SK-N-SH treated with all-trans-retinoic acid at 6 μM for 48 hours (cell line): ENCODE results near the gene AK6.

Experiments
- ATAC-seq: fragments of 200-7000 bp; cut with Tn5 transposase; 3 replicates; pipeline ENCODE4 v1.9.1; 2020; ENCODE audit warnings: mild to moderate bottlenecking, moderate library complexity
- ARNTL ChIP-seq: fragments of 450-650 bp; formaldehyde crosslinking; IDR thresholded peaks from 2 replicates; pipeline ENCODE4 v1.5.0; 2020; ENCODE audit warnings: low read depth, mild to moderate bottlenecking, moderate library complexity, borderline replicate concordance
- BACH2 ChIP-seq: fragments of 250-450 bp; sonication (Bioruptor Pico); IDR thresholded peaks from 2 replicates; pipeline ENCODE4 v1.9.0; 2021; ENCODE audit warnings: mild to moderate bottlenecking, borderline replicate concordance
- CSDC2 ChIP-seq: fragments of 250-450 bp; sonication (Bioruptor Pico); IDR thresholded peaks from 2 replicates; pipeline ENCODE4 v1.5.0; 2020; ENCODE audit warnings: mild to moderate bottlenecking, moderate library complexity
- ESRRG ChIP-seq: fragments of 250-450 bp; sonication (Bioruptor Pico); IDR thresholded peaks from 2 replicates; pipeline ENCODE4 v1.6.1; 2021; ENCODE audit warnings: mild to moderate bottlenecking
- GLIS3 ChIP-seq: fragments of 250-450 bp; sonication (Bioruptor Pico); IDR thresholded peaks from 2 replicates; pipeline ENCODE4 v1.5.0; 2020; ENCODE audit warnings: mild to moderate bottlenecking, moderate library complexity
- ISL1 ChIP-seq: fragments of 250-450 bp; sonication (Bioruptor Pico); IDR thresholded peaks from 2 replicates; pipeline ENCODE4 v2.1.2; 2022; ENCODE audit warnings: mild to moderate bottlenecking, moderate library complexity
- OSR1 ChIP-seq: fragments of 250-450 bp; sonication (Bioruptor Pico); IDR thresholded peaks from 2 replicates; pipeline ENCODE4 v1.8.0; 2022; ENCODE audit warnings: moderate library complexity, mild to moderate bottlenecking, inconsistent platforms
- PPARA ChIP-seq: fragments of 250-450 bp; sonication (Bioruptor Pico); IDR thresholded peaks from 2 replicates; pipeline ENCODE4 v1.5.0; 2020; ENCODE audit warnings: mild to moderate bottlenecking, borderline replicate concordance
- RARB ChIP-seq: fragments of 250-450 bp; sonication (Bioruptor Pico); IDR thresholded peaks from 2 replicates; pipeline ENCODE4 v1.8.0; 2021; ENCODE audit warnings: mild to moderate bottlenecking, moderate library complexity
- TOX ChIP-seq: fragments of 250-450 bp; sonication (Bioruptor Pico); IDR thresholded peaks from 2 replicates; pipeline ENCODE4 v1.8.0; 2021; ENCODE audit warnings: mild to moderate bottlenecking, moderate library complexity, borderline replicate concordance
- ZC3H10 ChIP-seq: fragments of 250-450 bp; sonication (Bioruptor Pico); IDR thresholded peaks from 2 replicates; pipeline ENCODE4 v1.5.1; 2021; ENCODE audit warnings: mild to moderate bottlenecking, moderate library complexity
- ZFP3 ChIP-seq: fragments of 250-450 bp; sonication (Bioruptor Pico); IDR thresholded peaks from 2 replicates; pipeline ENCODE4 v1.5.0; 2020; ENCODE audit warnings: mild to moderate bottlenecking, moderate library complexity
- ZFP30 ChIP-seq: fragments of 450-650 bp; formaldehyde crosslinking; IDR thresholded peaks from 2 replicates; pipeline ENCODE4 v1.5.0; 2022; ENCODE audit warnings: mild to moderate bottlenecking, moderate library complexity
- ZNF70 ChIP-seq: fragments of 450-650 bp; formaldehyde crosslinking; IDR thresholded peaks from 2 replicates; pipeline ENCODE4 v1.5.0; 2020; ENCODE audit warnings: mild to moderate bottlenecking, moderate library complexity
- ZNF8 ChIP-seq: fragments of 450-650 bp; formaldehyde crosslinking; IDR thresholded peaks from 2 replicates; pipeline ENCODE4 v1.5.0; 2020; ENCODE audit warnings: mild to moderate bottlenecking, moderate library complexity
- TF ChIP-seq, protein P1 (sequence below): fragments of 250-450 bp; sonication (Bioruptor Pico); IDR thresholded peaks from 2 replicates; pipeline ENCODE4 v1.8.0; 2021; ENCODE audit warnings: low read depth, mild to moderate bottlenecking, moderate library complexity, borderline replicate concordance
- TF ChIP-seq, protein P2 (sequence below): fragments of 250-450 bp; sonication (Bioruptor Pico); IDR thresholded peaks from 2 replicates; pipeline ENCODE4 v1.5.1; 2021; ENCODE audit warnings: mild to moderate bottlenecking, moderate library complexity
- TF ChIP-seq, protein P3 (sequence below): fragments of 250-450 bp; sonication (Bioruptor Pico); IDR thresholded peaks from 2 replicates; pipeline ENCODE4 v1.5.0; 2020; ENCODE audit warnings: mild to moderate bottlenecking, moderate library complexity
- TF ChIP-seq, protein P4 (sequence below): fragments of 250-450 bp; sonication (Bioruptor Pico); IDR thresholded peaks from 2 replicates; pipeline ENCODE4 v1.5.1; 2020; ENCODE audit warnings: low read depth, mild to moderate bottlenecking, moderate library complexity
- TF ChIP-seq, protein P5 (sequence below): fragments of 250-450 bp; sonication (Bioruptor Pico); IDR thresholded peaks from 2 replicates; pipeline ENCODE4 v1.8.0; 2020; ENCODE audit warnings: mild to moderate bottlenecking, moderate library complexity, borderline replicate concordance

Gene AK6

DNA sequence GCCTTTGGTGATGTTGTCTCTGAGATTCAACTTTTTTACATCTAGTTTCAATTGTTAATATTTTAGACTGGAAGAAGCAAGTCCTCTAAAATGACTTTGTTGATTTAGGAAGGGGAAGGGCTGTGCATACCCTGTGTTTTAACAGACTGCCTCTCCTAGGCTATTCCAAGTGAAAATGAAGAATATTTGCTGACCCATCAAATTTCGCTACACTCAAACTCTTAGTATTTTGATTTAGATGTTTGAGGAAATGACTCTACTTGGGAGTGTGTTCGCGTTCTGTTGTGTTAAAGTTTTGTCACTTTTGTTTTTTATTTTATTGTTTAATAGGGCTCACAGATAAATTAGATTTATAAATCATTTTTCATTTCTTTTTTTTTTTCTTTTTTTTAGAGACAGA is 49.2 kb upstream of the AK6 start (continued):
- TF ChIP-seq, protein P1, sequence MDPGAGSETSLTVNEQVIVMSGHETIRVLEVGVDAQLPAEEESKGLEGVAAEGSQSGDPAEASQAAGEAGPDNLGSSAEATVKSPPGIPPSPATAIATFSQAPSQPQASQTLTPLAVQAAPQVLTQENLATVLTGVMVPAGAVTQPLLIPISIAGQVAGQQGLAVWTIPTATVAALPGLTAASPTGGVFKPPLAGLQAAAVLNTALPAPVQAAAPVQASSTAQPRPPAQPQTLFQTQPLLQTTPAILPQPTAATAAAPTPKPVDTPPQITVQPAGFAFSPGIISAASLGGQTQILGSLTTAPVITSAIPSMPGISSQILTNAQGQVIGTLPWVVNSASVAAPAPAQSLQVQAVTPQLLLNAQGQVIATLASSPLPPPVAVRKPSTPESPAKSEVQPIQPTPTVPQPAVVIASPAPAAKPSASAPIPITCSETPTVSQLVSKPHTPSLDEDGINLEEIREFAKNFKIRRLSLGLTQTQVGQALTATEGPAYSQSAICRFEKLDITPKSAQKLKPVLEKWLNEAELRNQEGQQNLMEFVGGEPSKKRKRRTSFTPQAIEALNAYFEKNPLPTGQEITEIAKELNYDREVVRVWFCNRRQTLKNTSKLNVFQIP (CRISPR knock-in tag), result no peak

DNA sequence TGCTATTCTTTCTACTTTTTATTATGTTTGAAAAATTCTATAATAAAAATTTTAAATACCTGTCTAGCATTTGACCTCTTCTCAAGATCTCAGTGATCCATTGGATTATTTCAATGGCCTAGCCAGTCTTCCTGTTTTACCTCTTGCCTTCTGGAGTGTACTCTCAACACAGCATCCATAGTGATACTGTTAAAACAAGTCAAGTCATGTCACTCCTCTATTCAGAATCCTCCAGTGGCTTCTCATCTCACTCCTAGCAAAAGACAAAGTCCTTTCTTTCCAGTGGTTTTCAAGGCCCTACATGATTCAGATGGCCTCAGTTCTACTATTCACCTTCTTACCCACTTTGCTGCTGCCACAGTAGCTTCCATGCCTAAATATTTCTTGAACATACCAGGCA is 47.4 kb upstream of the AK6 start:
- TF ChIP-seq OSR1, result no peak
- TF ChIP-seq RARB, result no peak
- TF ChIP-seq, protein P2, sequence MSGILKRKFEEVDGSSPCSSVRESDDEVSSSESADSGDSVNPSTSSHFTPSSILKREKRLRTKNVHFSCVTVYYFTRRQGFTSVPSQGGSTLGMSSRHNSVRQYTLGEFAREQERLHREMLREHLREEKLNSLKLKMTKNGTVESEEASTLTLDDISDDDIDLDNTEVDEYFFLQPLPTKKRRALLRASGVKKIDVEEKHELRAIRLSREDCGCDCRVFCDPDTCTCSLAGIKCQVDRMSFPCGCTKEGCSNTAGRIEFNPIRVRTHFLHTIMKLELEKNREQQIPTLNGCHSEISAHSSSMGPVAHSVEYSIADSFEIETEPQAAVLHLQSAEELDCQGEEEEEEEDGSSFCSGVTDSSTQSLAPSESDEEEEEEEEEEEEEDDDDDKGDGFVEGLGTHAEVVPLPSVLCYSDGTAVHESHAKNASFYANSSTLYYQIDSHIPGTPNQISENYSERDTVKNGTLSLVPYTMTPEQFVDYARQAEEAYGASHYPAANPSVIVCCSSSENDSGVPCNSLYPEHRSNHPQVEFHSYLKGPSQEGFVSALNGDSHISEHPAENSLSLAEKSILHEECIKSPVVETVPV, result no peak
- TF ChIP-seq ISL1 (CRISPR knock-in tag), result no peak
- TF ChIP-seq GLIS3 (CRISPR knock-in tag), result no peak
- TF ChIP-seq, protein P3, sequence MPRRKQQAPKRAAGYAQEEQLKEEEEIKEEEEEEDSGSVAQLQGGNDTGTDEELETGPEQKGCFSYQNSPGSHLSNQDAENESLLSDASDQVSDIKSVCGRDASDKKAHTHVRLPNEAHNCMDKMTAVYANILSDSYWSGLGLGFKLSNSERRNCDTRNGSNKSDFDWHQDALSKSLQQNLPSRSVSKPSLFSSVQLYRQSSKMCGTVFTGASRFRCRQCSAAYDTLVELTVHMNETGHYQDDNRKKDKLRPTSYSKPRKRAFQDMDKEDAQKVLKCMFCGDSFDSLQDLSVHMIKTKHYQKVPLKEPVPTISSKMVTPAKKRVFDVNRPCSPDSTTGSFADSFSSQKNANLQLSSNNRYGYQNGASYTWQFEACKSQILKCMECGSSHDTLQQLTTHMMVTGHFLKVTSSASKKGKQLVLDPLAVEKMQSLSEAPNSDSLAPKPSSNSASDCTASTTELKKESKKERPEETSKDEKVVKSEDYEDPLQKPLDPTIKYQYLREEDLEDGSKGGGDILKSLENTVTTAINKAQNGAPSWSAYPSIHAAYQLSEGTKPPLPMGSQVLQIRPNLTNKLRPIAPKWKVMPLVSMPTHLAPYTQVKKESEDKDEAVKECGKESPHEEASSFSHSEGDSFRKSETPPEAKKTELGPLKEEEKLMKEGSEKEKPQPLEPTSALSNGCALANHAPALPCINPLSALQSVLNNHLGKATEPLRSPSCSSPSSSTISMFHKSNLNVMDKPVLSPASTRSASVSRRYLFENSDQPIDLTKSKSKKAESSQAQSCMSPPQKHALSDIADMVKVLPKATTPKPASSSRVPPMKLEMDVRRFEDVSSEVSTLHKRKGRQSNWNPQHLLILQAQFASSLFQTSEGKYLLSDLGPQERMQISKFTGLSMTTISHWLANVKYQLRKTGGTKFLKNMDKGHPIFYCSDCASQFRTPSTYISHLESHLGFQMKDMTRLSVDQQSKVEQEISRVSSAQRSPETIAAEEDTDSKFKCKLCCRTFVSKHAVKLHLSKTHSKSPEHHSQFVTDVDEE, result no peak
- TF ChIP-seq TOX (CRISPR knock-in tag), result no peak
- no peak for TF ChIP-seq ZNF70 (CRISPR knock-in tag)
- no peak for TF ChIP-seq ARNTL (CRISPR knock-in tag)
- TF ChIP-seq, protein P1 (CRISPR knock-in tag), result no peak
- no peak for TF ChIP-seq ZNF8 (CRISPR knock-in tag)
- TF ChIP-seq ESRRG (CRISPR knock-in tag), result no peak
- TF ChIP-seq, protein P4, sequence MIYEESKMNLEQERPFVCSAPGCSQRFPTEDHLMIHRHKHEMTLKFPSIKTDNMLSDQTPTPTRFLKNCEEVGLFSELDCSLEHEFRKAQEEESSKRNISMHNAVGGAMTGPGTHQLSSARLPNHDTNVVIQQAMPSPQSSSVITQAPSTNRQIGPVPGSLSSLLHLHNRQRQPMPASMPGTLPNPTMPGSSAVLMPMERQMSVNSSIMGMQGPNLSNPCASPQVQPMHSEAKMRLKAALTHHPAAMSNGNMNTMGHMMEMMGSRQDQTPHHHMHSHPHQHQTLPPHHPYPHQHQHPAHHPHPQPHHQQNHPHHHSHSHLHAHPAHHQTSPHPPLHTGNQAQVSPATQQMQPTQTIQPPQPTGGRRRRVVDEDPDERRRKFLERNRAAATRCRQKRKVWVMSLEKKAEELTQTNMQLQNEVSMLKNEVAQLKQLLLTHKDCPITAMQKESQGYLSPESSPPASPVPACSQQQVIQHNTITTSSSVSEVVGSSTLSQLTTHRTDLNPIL (CRISPR knock-in tag), result no peak
- TF ChIP-seq PPARA (CRISPR knock-in tag), result no peak
- TF ChIP-seq ZFP30 (CRISPR knock-in tag), result no peak
- no peak for TF ChIP-seq ZFP3 (CRISPR knock-in tag)
- TF ChIP-seq BACH2 (CRISPR knock-in tag), result no peak
- TF ChIP-seq, all 23 proteins: peak for 0
- no peak for ATAC-seq

DNA sequence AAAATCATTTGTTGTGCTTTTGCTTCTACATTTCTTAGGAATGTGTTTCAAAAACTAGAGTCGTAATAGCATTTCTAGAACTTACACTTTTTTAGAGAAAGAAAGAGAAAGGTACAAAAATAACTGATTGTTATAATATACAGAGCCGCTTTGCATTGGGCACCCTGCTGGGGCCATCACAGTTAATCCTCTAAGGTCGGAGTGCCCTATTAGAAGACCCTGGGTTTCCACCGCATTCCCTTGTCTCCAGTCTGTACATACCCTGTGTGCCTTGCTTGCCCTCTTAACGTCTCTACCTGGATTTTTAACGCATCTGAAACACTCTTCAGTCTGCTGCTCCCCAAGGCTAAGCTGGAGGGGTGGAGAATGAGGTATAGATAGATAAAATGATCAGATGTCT is 46.9 kb upstream of the AK6 start:
- ATAC-seq, result no peak

More for the DNA sequence above, 46.9 kb upstream of the AK6 start:
- TF ChIP-seq ZC3H10 (CRISPR knock-in tag) (no peak), ZFP3 (CRISPR knock-in tag) (no peak), ISL1 (CRISPR knock-in tag) (no peak), GLIS3 (CRISPR knock-in tag) (no peak), ZNF8 (CRISPR knock-in tag) (no peak), ESRRG (CRISPR knock-in tag) (no peak), TOX (CRISPR knock-in tag) (no peak), CSDC2 (no peak), ZFP30 (CRISPR knock-in tag) (no peak), OSR1 (no peak)
- TF ChIP-seq, protein P5, sequence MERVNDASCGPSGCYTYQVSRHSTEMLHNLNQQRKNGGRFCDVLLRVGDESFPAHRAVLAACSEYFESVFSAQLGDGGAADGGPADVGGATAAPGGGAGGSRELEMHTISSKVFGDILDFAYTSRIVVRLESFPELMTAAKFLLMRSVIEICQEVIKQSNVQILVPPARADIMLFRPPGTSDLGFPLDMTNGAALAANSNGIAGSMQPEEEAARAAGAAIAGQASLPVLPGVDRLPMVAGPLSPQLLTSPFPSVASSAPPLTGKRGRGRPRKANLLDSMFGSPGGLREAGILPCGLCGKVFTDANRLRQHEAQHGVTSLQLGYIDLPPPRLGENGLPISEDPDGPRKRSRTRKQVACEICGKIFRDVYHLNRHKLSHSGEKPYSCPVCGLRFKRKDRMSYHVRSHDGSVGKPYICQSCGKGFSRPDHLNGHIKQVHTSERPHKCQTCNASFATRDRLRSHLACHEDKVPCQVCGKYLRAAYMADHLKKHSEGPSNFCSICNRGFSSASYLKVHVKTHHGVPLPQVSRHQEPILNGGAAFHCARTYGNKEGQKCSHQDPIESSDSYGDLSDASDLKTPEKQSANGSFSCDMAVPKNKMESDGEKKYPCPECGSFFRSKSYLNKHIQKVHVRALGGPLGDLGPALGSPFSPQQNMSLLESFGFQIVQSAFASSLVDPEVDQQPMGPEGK, result no peak
- TF ChIP-seq, protein P4 (CRISPR knock-in tag), result no peak
- TF ChIP-seq, all 23 proteins: peak for 0
